ENCODE measurements around the gene ADCY2. TPM values are rescaled to one million over a fixed set of nuclear protein-coding genes. Genes with fewer than 3 reads are reported as not detected.

Gene ADCY2
- total RNA-seq, 1 experiment from 2014 or later, result 31.3 TPM

- Histone ChIP-seq H3K79me1 (ENCODE audit: insufficient read depth, low read depth, low read length, poor library complexity, severe bottlenecking) (no peaks in the 10 kb centered on the region), H2AK5ac (ENCODE audit: insufficient read length, low read length) (no peak overlapping the region), H3K23me2 (ENCODE audit: insufficient read length, low read depth, low read length, poor library complexity, severe bottlenecking) (no peaks in the 10 kb centered on the region), H2BK120ac (ENCODE audit: low read depth, low read length, poor library complexity, severe bottlenecking) (no peak overlapping the region), H4K20me1 (ENCODE audit: control insufficient read depth, insufficient read depth, insufficient read length) (no peaks in the 10 kb centered on the region), H3K18ac (ENCODE audit: insufficient read length, low read depth, low read length) (no peak overlapping the region), H3K4me1 (ENCODE audit: insufficient read depth, low read length) (no peaks in the 10 kb centered on the region), H2BK5ac (ENCODE audit: insufficient read length, low read length) (no peak overlapping the region), H2AFZ (ENCODE audit: low read length) (no peak overlapping the region), H4K8ac (replicated peaks; ENCODE audit: insufficient read length, low read depth, low read length) (no peak overlapping the region), H3K79me2 (ENCODE audit: insufficient read depth, low read length) (no peaks in the 10 kb centered on the region), H4K91ac (ENCODE audit: insufficient read length, low read depth, low read length) (no peak overlapping the region), H3K27me3 (ENCODE audit: insufficient read depth, low read length) (no peaks in the 10 kb centered on the region), H2BK20ac (ENCODE audit: low read depth, low read length, poor library complexity, severe bottlenecking) (no peak overlapping the region), H3K9ac (ENCODE audit: extremely low read depth, insufficient read length, low read length) (no peak overlapping the region), H3K27ac (ENCODE audit: insufficient read length, low read depth, low read length) (no peak overlapping the region), H3K4ac (ENCODE audit: low read depth, low read length) (no peak overlapping the region), H3K14ac (ENCODE audit: insufficient read depth, low read length) (no peak overlapping the region), H3K4me2 (ENCODE audit: insufficient read depth, insufficient read length, low read length) (no peak overlapping the region), H3K23ac (ENCODE audit: insufficient read length, low read depth, low read length) (no peak overlapping the region), H3T11ph (ENCODE audit: low read length) (no peak overlapping the region), H2BK15ac (ENCODE audit: low read depth, low read length) (no peak overlapping the region), H2BK12ac (ENCODE audit: insufficient read length, low read depth, low read length) (no peak overlapping the region), H4K5ac (ENCODE audit: insufficient read length, low read depth, low read length) (no peak overlapping the region), H3K9me3 (ENCODE audit: control insufficient read depth, low read depth, low read length) (no peaks in the 10 kb centered on the region), H3K56ac (ENCODE audit: insufficient read length, low read depth, low read length) (no peak overlapping the region)
- no peaks in the 10 kb centered on the region for H3K9me3 Mint-ChIP-seq
- H3K27ac Mint-ChIP-seq, result no peak overlapping the region
- TF ChIP-seq CTCF (conservative IDR thresholded peaks at IDR 0.05), result no peak
- no peaks in the 10 kb centered on the region for H3K27me3 Mint-ChIP-seq (ENCODE audit: low read depth)
- no peak for DNase-seq
- peaks cover 7 to 14% (median 8%) of the 10 kb centered on the region in 3 experiments; a peak in 5 of 7 replicates for H3K36me3 Mint-ChIP-seq (ENCODE audit: insufficient read depth in 1 of 3, low read depth in 3 of 3)
- H3K4me1 Mint-ChIP-seq, result peaks cover 11 to 20% of the 10 kb centered on the region in 2 experiments
- WGBS (ENCODE audit: extremely low coverage, insufficient read length, low lambda C conversion rate), result no CpG with 5 or more reads among the region's 4 CpGs
- no peak overlapping the region for H3K4me3 Mint-ChIP-seq
Measured at GRCh38 chr5:7776442-7776841, 380.5 kb downstream of the ADCY2 start.

All from H9 (cell line).